ENCODE data around the gene SEMA6A.

Gene SEMA6A

DNA sequence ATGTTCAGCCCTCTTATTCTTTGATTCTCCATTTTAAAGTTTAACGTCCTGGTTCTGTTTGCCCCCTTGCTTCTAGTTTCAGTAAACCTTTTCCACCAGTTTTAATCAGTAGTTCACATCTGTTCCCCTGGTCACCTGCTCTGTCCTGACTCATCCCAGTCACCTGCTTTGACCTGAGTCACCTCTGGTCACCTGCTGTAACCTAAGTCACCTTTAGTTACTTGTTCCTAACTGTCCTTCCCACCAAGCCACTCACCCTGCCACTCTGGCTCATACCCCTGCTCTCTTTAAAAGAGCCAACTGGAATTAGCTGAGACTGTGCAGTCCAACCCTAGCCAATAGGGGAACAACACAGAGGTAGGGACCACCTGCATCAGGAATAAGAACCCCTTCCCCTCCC, 43.0 kb downstream of the SEMA6A start (continued):
- TF ChIP-seq, protein P1, sequence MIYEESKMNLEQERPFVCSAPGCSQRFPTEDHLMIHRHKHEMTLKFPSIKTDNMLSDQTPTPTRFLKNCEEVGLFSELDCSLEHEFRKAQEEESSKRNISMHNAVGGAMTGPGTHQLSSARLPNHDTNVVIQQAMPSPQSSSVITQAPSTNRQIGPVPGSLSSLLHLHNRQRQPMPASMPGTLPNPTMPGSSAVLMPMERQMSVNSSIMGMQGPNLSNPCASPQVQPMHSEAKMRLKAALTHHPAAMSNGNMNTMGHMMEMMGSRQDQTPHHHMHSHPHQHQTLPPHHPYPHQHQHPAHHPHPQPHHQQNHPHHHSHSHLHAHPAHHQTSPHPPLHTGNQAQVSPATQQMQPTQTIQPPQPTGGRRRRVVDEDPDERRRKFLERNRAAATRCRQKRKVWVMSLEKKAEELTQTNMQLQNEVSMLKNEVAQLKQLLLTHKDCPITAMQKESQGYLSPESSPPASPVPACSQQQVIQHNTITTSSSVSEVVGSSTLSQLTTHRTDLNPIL (CRISPR knock-in tag; IDR thresholded peaks at IDR 0.05; ENCODE audit: low read depth): no peak

DNA sequence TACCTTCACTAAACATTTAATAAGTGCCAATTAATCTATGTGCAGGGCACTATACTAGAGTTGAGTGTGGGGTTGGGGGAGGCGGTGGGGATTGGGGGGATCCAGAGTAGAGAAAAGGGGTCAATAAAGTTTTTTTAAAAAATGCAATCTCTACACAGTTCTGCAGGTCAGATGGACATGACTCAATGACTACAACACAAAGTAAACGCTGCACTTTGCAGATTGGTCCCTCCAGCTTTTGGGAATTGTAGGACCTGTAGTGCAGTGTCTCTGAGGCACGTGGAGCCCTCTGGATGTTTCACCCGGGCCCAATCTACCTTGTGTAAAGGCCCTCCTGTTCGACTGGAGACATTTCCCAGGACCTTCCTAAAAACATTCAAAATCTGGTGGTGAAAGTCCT, 43.5 kb downstream of the SEMA6A start:
- ATAC-seq: no peak
- TF ChIP-seq, protein P2, sequence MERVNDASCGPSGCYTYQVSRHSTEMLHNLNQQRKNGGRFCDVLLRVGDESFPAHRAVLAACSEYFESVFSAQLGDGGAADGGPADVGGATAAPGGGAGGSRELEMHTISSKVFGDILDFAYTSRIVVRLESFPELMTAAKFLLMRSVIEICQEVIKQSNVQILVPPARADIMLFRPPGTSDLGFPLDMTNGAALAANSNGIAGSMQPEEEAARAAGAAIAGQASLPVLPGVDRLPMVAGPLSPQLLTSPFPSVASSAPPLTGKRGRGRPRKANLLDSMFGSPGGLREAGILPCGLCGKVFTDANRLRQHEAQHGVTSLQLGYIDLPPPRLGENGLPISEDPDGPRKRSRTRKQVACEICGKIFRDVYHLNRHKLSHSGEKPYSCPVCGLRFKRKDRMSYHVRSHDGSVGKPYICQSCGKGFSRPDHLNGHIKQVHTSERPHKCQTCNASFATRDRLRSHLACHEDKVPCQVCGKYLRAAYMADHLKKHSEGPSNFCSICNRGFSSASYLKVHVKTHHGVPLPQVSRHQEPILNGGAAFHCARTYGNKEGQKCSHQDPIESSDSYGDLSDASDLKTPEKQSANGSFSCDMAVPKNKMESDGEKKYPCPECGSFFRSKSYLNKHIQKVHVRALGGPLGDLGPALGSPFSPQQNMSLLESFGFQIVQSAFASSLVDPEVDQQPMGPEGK (CRISPR knock-in tag; IDR thresholded peaks at IDR 0.05; ENCODE audit: borderline replicate concordance): no peak
- no peak for TF ChIP-seq OSR1 (CRISPR knock-in tag; IDR thresholded peaks at IDR 0.05)
- TF ChIP-seq PPARA (CRISPR knock-in tag; IDR thresholded peaks at IDR 0.05; ENCODE audit: borderline replicate concordance): no peak
- TF ChIP-seq, protein P1 (CRISPR knock-in tag; IDR thresholded peaks at IDR 0.05; ENCODE audit: low read depth): no peak
- no peak for TF ChIP-seq BACH2 (CRISPR knock-in tag; IDR thresholded peaks at IDR 0.05; ENCODE audit: borderline replicate concordance)
- TF ChIP-seq, protein P3, sequence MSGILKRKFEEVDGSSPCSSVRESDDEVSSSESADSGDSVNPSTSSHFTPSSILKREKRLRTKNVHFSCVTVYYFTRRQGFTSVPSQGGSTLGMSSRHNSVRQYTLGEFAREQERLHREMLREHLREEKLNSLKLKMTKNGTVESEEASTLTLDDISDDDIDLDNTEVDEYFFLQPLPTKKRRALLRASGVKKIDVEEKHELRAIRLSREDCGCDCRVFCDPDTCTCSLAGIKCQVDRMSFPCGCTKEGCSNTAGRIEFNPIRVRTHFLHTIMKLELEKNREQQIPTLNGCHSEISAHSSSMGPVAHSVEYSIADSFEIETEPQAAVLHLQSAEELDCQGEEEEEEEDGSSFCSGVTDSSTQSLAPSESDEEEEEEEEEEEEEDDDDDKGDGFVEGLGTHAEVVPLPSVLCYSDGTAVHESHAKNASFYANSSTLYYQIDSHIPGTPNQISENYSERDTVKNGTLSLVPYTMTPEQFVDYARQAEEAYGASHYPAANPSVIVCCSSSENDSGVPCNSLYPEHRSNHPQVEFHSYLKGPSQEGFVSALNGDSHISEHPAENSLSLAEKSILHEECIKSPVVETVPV (CRISPR knock-in tag; IDR thresholded peaks at IDR 0.05): no peak
- no peak for TF ChIP-seq ARNTL (CRISPR knock-in tag; IDR thresholded peaks at IDR 0.05; ENCODE audit: borderline replicate concordance, low read depth)
- no peak for TF ChIP-seq ESRRG (CRISPR knock-in tag; IDR thresholded peaks at IDR 0.05)
- no peak for TF ChIP-seq TCF4 (CRISPR knock-in tag; IDR thresholded peaks at IDR 0.05; ENCODE audit: borderline replicate concordance)
- TF ChIP-seq ZFP3 (CRISPR knock-in tag; IDR thresholded peaks at IDR 0.05): no peak

DNA sequence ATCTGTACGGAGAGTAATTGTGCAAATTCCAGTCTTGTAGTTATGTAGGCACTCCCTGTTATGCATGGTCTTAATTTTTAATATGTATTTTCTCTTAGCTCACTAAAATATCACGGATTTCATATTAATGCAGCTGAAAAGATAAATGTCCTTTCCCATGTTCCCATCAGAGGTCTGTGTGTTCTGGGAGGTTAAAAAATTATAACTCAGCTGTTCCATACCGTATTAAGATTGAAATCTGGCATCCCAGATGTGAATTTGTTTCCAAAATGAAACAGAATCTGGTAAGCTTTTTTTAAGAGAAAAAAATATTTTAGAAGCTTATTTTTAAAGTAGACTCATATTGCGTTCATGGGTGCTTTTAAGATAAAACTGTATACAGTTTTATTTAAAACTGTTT, 44.3 kb downstream of the SEMA6A start:
- ATAC-seq: no peak
- TF ChIP-seq, protein P4, sequence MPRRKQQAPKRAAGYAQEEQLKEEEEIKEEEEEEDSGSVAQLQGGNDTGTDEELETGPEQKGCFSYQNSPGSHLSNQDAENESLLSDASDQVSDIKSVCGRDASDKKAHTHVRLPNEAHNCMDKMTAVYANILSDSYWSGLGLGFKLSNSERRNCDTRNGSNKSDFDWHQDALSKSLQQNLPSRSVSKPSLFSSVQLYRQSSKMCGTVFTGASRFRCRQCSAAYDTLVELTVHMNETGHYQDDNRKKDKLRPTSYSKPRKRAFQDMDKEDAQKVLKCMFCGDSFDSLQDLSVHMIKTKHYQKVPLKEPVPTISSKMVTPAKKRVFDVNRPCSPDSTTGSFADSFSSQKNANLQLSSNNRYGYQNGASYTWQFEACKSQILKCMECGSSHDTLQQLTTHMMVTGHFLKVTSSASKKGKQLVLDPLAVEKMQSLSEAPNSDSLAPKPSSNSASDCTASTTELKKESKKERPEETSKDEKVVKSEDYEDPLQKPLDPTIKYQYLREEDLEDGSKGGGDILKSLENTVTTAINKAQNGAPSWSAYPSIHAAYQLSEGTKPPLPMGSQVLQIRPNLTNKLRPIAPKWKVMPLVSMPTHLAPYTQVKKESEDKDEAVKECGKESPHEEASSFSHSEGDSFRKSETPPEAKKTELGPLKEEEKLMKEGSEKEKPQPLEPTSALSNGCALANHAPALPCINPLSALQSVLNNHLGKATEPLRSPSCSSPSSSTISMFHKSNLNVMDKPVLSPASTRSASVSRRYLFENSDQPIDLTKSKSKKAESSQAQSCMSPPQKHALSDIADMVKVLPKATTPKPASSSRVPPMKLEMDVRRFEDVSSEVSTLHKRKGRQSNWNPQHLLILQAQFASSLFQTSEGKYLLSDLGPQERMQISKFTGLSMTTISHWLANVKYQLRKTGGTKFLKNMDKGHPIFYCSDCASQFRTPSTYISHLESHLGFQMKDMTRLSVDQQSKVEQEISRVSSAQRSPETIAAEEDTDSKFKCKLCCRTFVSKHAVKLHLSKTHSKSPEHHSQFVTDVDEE (CRISPR knock-in tag; IDR thresholded peaks at IDR 0.05): 0 out of 2 replicates have a peak, but pooled peaks have one; percentile 30
- TF ChIP-seq ZFP3 (CRISPR knock-in tag; IDR thresholded peaks at IDR 0.05) (no peak), ZNF70 (CRISPR knock-in tag; IDR thresholded peaks at IDR 0.05) (peak; percentile 58; the same call in 1 of the 2 replicates), TCF4 (CRISPR knock-in tag; IDR thresholded peaks at IDR 0.05; ENCODE audit: borderline replicate concordance) (peak; percentile 63), CSDC2 (CRISPR knock-in tag; IDR thresholded peaks at IDR 0.05) (no peak), GLIS3 (CRISPR knock-in tag; IDR thresholded peaks at IDR 0.05) (no peak)

DNA sequence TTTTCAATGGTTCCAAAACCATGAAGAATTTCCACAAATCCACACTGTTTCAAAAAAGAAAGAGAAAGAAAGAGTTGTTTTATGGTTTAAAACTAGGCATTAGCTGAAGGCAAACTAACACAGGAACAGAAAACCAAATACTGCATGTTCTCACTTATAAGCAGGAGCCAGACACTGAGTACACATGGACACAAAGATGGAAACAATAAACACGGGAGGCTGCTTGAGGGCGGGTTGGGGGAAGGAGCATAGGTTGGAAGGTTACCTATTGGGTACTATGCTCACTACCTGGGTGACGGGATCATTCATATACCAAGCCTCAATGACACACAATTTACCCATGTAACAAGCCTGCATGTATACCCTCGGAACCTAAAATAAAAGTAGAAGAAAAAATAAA, 45.0 kb downstream of the SEMA6A start:
- TF ChIP-seq, protein P4 (CRISPR knock-in tag; IDR thresholded peaks at IDR 0.05): no peak
- TF ChIP-seq ZNF8 (CRISPR knock-in tag; IDR thresholded peaks at IDR 0.05) (no peak), PPARA (CRISPR knock-in tag; IDR thresholded peaks at IDR 0.05; ENCODE audit: borderline replicate concordance) (no peak), ZFP3 (CRISPR knock-in tag; IDR thresholded peaks at IDR 0.05) (no peak)
- TF ChIP-seq, protein P1 (CRISPR knock-in tag; IDR thresholded peaks at IDR 0.05; ENCODE audit: low read depth): no peak
- no peak for ATAC-seq
